K562 (cell line): Measurements from ENCODE around the gene KCND2. TPM values are rescaled to one million over a fixed set of nuclear protein-coding genes. Genes with fewer than 3 reads are reported as not detected.

Source experiments
- ATAC-seq: fragments of 200-7000 bp; cut with Tn5 transposase; 3 replicates; pipeline ENCODE4 v1.9.1; 2020; ENCODE audit warnings: moderate library complexity
- BruUV-seq: library from RNA; stranded (reverse); fragments of 400-500 nt; replicated peaks from 2 replicates; lab custom pipeline; 2021; lab: Mats Ljungman, UMichigan
- CTCF ChIA-PET: fragments of 300-600 bp; formaldehyde crosslinking; extraction: SDS; loops from one replicate; lab custom pipeline; 2021; ENCODE audit warnings: low intra/inter-chr PET ratio; lab: Yijun Ruan, JAX
- POLR2A ChIA-PET: fragments of 300-600, 350-650 bp; sonication (Branson Sonifier 250); formaldehyde crosslinking; extraction: SDS; loops from one replicate; lab custom pipeline; 2021; ENCODE audit warnings: antibody characterized with exemption, inconsistent platforms; lab: Yijun Ruan, JAX
- DNase-seq, 4 experiments: peaks; one replicate each; pipeline versions ENCODE4 v3.0.0 to v3.0.0-alpha.2; 2011 to 2018; ENCODE audit warnings: low spot score in 3 of 4, mixed read lengths in 3 of 4; ENCODE audit errors: extremely low read depth in 1 of 4
- FAIRE-seq: peaks from 2 replicates; lab custom pipeline; 2011; peaks lifted over from hg19 to GRCh38; lab: Jason Lieb, UNC
- H2AFZ ChIP-seq: 2 replicates; pipeline ENCODE4 v1.6.0; 2011; ENCODE audit warnings: low read depth, low read length, control low read depth, inconsistent platforms
- H3K27ac ChIP-seq: fragments of 200-600 bp; 3 replicates; pipeline ENCODE4 v1.8.0; 2011; ENCODE audit warnings: low read depth, mild to moderate bottlenecking, control low read depth, inconsistent platforms, low read length, moderate library complexity, mixed read lengths; ENCODE audit errors: extremely low read depth
- H3K27me3 ChIP-seq, 2 experiments: fragments of 300-600 bp in 1 of 2; 2 replicates in 1 of 2; 3 replicates in 1 of 2; pipeline versions ENCODE4 v1.6.0 to v1.8.0; 2011; ENCODE audit warnings: inconsistent platforms in 2 of 2, low read length in 2 of 2, mild to moderate bottlenecking in 1 of 2, mixed read lengths in 1 of 2, moderate library complexity in 1 of 2; ENCODE audit not compliant: control insufficient read depth in 2 of 2, insufficient read depth in 2 of 2
- H3K36me3 ChIP-seq: fragments of 300-600 bp; 3 replicates; pipeline ENCODE4 v1.8.0; 2011; ENCODE audit warnings: mild to moderate bottlenecking, low read length, inconsistent platforms; ENCODE audit not compliant: control insufficient read depth, insufficient read depth
- H3K4me1 ChIP-seq, 2 experiments: fragments of 200-600 bp in 1 of 2; replicated peaks in 1 of 2; 2 replicates in 1 of 2; 3 replicates in 1 of 2; pipeline versions ENCODE4 v1.5.1 to v1.8.0; 2011; ENCODE audit warnings: inconsistent platforms in 2 of 2, low read length in 2 of 2, mild to moderate bottlenecking in 1 of 2, mixed read lengths in 1 of 2, moderate library complexity in 1 of 2; ENCODE audit not compliant: control insufficient read depth in 2 of 2, insufficient read depth in 2 of 2
- H3K4me2 ChIP-seq: 2 replicates; pipeline ENCODE4 v1.6.1; 2011; ENCODE audit warnings: low read length, control low read depth, inconsistent platforms, mixed read lengths; ENCODE audit not compliant: insufficient read depth
- H3K4me3 ChIP-seq: fragments of 200-600 bp; sonication (generic), shearing (Covaris generic); 2 replicates; pipeline ENCODE4 v1.5.1; 2016; ENCODE audit warnings: control low read depth, inconsistent platforms
- H3K79me2 ChIP-seq: fragments of 200-600 bp; 3 replicates; pipeline ENCODE4 v1.8.0; 2011; ENCODE audit warnings: low read length, inconsistent platforms; ENCODE audit not compliant: control insufficient read depth, insufficient read depth
- H3K9ac ChIP-seq, 2 experiments: 2 replicates each; pipeline versions ENCODE4 v1.6.0 to v1.6.1; 2011; ENCODE audit warnings: low read depth in 2 of 2, low read length in 2 of 2, control low read depth in 1 of 2, inconsistent platforms in 1 of 2, mild to moderate bottlenecking in 1 of 2, mixed read lengths in 1 of 2; ENCODE audit not compliant: insufficient read depth in 1 of 2
- H3K9me1 ChIP-seq: one replicate; pipeline ENCODE4 v1.6.0; 2011; ENCODE audit warnings: inconsistent platforms, mild to moderate bottlenecking, low read length, moderate library complexity; ENCODE audit not compliant: control insufficient read depth, insufficient read depth
- H3K9me3 ChIP-seq: replicated peaks from 2 replicates; pipeline ENCODE4 v1.5.1; 2011; ENCODE audit warnings: low read depth, low read length, inconsistent platforms; ENCODE audit not compliant: control insufficient read depth, insufficient read depth
- H4K20me1 ChIP-seq: replicated peaks from 2 replicates; pipeline ENCODE4 v1.6.1; 2011; ENCODE audit warnings: low read length, inconsistent platforms, mixed read lengths; ENCODE audit not compliant: control insufficient read depth, insufficient read depth
- CSDE1 ChIP-seq, 2 experiments: fragments of 450-650 bp; IDR thresholded peaks; 2 replicates each; pipeline ENCODE4 v1.6.1; 2016; ENCODE audit warnings: mild to moderate bottlenecking in 1 of 2
- ETV5 ChIP-seq: sonication (generic); formaldehyde crosslinking; IDR thresholded peaks from 2 replicates; pipeline ENCODE4 v1.4.0; 2020; ENCODE audit warnings: low read depth, mild to moderate bottlenecking, missing genetic modification reagents
- HIVEP1 ChIP-seq: fragments of 250-450 bp; sonication (Bioruptor Pico); IDR thresholded peaks from 2 replicates; pipeline ENCODE4 v1.4.0; 2020; ENCODE audit warnings: mild to moderate bottlenecking
- MAFK ChIP-seq: IDR thresholded peaks from 2 replicates; pipeline ENCODE4 v1.6.1; 2011; ENCODE audit warnings: low read length, improper control_type of control experiment
- MBD1 ChIP-seq: fragments of 250-450 bp; sonication (Bioruptor Pico); IDR thresholded peaks from 2 replicates; pipeline ENCODE4 v1.8.0; 2022; ENCODE audit warnings: inconsistent platforms
- NFIX ChIP-seq: fragments of 250-450 bp; sonication (Bioruptor Pico); IDR thresholded peaks from 2 replicates; pipeline ENCODE4 v1.4.0; 2020; ENCODE audit warnings: low read depth, mild to moderate bottlenecking, moderate library complexity
- NR2C2 ChIP-seq, 2 experiments: fragments of 200-800 bp in 1 of 2; sonication (Bioruptor generic) in 1 of 2; sonication (generic) in 1 of 2; formaldehyde crosslinking in 1 of 2; IDR thresholded peaks; 2 replicates each; pipeline versions ENCODE4 v1.6.1 to v1.8.0; 2016 to 2022; ENCODE audit warnings: mild to moderate bottlenecking in 1 of 2, missing compliant biosample characterization in 1 of 2, missing genetic modification characterization in 1 of 2, missing genetic modification reagents in 1 of 2
- RBM15 ChIP-seq: fragments of 200-400 bp; formaldehyde crosslinking; IDR thresholded peaks from 2 replicates; pipeline ENCODE4 v1.6.1; 2018; ENCODE audit warnings: mild to moderate bottlenecking, low read length, moderate library complexity; ENCODE audit not compliant: insufficient read depth
- U2AF1 ChIP-seq: fragments of 200-400 bp; formaldehyde crosslinking; optimal IDR thresholded peaks from 2 replicates; pipeline ENCODE3; 2017; ENCODE audit warnings: mild to moderate bottlenecking, low read depth, low read length, moderate library complexity
- ZNF436 ChIP-seq: fragments of 250-450, 450-650 bp; sonication (Bioruptor Pico); formaldehyde crosslinking; IDR thresholded peaks from 2 replicates; pipeline ENCODE4 v1.7.0; 2020; ENCODE audit warnings: mild to moderate bottlenecking
- ZNF449 ChIP-seq: fragments of 250-450 bp; sonication (Bioruptor Pico); IDR thresholded peaks from 2 replicates; pipeline ENCODE4 v1.8.0; 2022; ENCODE audit warnings: moderate library complexity, mild to moderate bottlenecking, inconsistent platforms
- ZNF655 ChIP-seq: fragments of 250-450 bp; sonication (Bioruptor Pico); IDR thresholded peaks from 2 replicates; pipeline ENCODE4 v1.5.0; 2021
- ZNF785 ChIP-seq: fragments of 250-450 bp; sonication (Bioruptor Pico); IDR thresholded peaks from 2 replicates; pipeline ENCODE4 v1.4.0; 2020; ENCODE audit warnings: mild to moderate bottlenecking
- WGBS: fragments of 100-300 bp; shearing (Covaris generic); methylation state at CpG from one replicate; pipeline ENCODE4 v1.1.6; 2016; ENCODE audit warnings: low coverage, mixed read lengths; ENCODE audit not compliant: insufficient coverage; ENCODE audit errors: missing lambda C conversion rate; 5-methylcytosine and 5-hydroxymethylcytosine counted together
- in situ Hi-C: fragments of 300-500 bp; cut with MboI; formaldehyde crosslinking; loops from 4 replicates; pipeline ENCODE4 v1.15.0; 2018; ENCODE audit warnings: inconsistent platforms, mixed read lengths
- intact Hi-C: fragments of 100-400 bp; cut with micrococcal nuclease; formaldehyde crosslinking; loops from 2 replicates; pipeline ENCODE4 v1.14.2; 2022
- polyA plus RNA-seq, 8 experiments: library from polyadenylated mRNA; depleted of rRNA in 4 of 8; stranded (reverse) in 5 of 8; unstranded in 3 of 8; fragments of >200 nt; fragmentation: Nextera tagmentation in 2 of 8; fragmentation: Illumina TruSeq in 1 of 8; extraction: Ambion mirVana in 2 of 8; extraction: Trizol in 1 of 8; gene quantifications; 2 replicates each; pipeline versions ENCODE4 v1.2.1 to v1.2.3, GENCODE V29; 2011 to 2014; ENCODE audit warnings: inconsistent platforms in 1 of 8, missing spikeins in 1 of 8
- total RNA-seq, 7 experiments: library from RNA; depleted of rRNA in 6 of 7; stranded (reverse); fragments of >200 nt in 6 of 7; fragmentation: Illumina TruSeq in 2 of 7; extraction: Trizol in 2 of 7; gene quantifications; 2 replicates each; pipeline versions ENCODE4 v1.2.1 to v1.2.3, GENCODE V29; 2011 to 2021; ENCODE audit warnings: low replicate concordance in 1 of 7

The KCND2 gene
- total and polyA plus RNA-seq, 9 of the 15 experiments (the other 6 are each of a cell fraction or from before 2014, with no cell fraction given): 0.03 to 0.12 TPM; not detected in 7

GRCh38 chr7:120421151-120421651, 148.2 kb downstream of the KCND2 start:
- no peak for FAIRE-seq
- H4K20me1 ChIP-seq: no peaks in the 10 kb centered on the region

GRCh38 chr7:120431016-120431415, 158.0 kb downstream of the KCND2 start:
- H3K9me3 ChIP-seq: no peaks in the 10 kb centered on the region
- ATAC-seq (no peak), FAIRE-seq (no peak), DNase-seq (no peak)
- in situ Hi-C loops: no loop called here
- POLR2A ChIA-PET: no interaction called here
- BruUV-seq: no TSS peak
- H3K27me3 ChIP-seq: no peaks in the 10 kb centered on the region
- intact Hi-C loops: no loop called here
- CTCF ChIA-PET: no interaction called here
- no peak overlapping the region for H3K27ac ChIP-seq
- WGBS: 3% methylated on average over 1 of the region's 1 CpG
- H3K4me1 ChIP-seq: no peaks in the 10 kb centered on the region
- H3K9me1 ChIP-seq: no peaks in the 10 kb centered on the region
- no peaks in the 10 kb centered on the region for H3K79me2 ChIP-seq
- H3K9ac ChIP-seq: no peak overlapping the region
- no peaks in the 10 kb centered on the region for H4K20me1 ChIP-seq
- no peaks in the 10 kb centered on the region for H3K36me3 ChIP-seq
- H3K4me2 ChIP-seq: no peak overlapping the region
- no peak overlapping the region for H2AFZ ChIP-seq
- H3K4me3 ChIP-seq: no peak overlapping the region
- TF ChIP-seq ETV5 (CRISPR knock-in tag): no peak
- no peak for TF ChIP-seq NFIX (CRISPR knock-in tag)
- no peak for TF ChIP-seq ZNF449 (CRISPR knock-in tag)
- no peak for TF ChIP-seq ZNF785 (CRISPR knock-in tag)
- no peak for TF ChIP-seq MBD1 (CRISPR knock-in tag)
- no peak for TF ChIP-seq CSDE1 (IDR thresholded peaks at IDR 0.05)
- TF ChIP-seq HIVEP1: no peak
- TF ChIP-seq ZNF436 (CRISPR knock-in tag): no peak
- TF ChIP-seq NR2C2 (CRISPR knock-in tag; IDR thresholded peaks at IDR 0.05): no peak
- no peak for TF ChIP-seq NR2C2 (tag; IDR thresholded peaks at IDR 0.05)
- TF ChIP-seq ZNF655 (CRISPR knock-in tag): no peak

More at GRCh38 chr7:120421151-120421651, 148.2 kb downstream of the KCND2 start:
- no peak for DNase-seq
- no TSS peak for BruUV-seq
- H3K9me3 ChIP-seq: no peaks in the 10 kb centered on the region
- no peak overlapping the region for H2AFZ ChIP-seq
- TF ChIP-seq MAFK (no peak), RBM15 (no peak), U2AF1 (no peak)
- ChIA-PET POLR2A (no interaction called here), CTCF (no interaction called here)
- H3K9ac ChIP-seq: no peak overlapping the region
- no peaks in the 10 kb centered on the region for H3K79me2 ChIP-seq
- intact Hi-C loops (no loop called here), in situ Hi-C loops (no loop called here)
- no peak overlapping the region for H3K27ac ChIP-seq
- H3K4me1 ChIP-seq: no peaks in the 10 kb centered on the region
- no peaks in the 10 kb centered on the region for H3K27me3 ChIP-seq
- H3K4me2 ChIP-seq: no peak overlapping the region
- WGBS: 0% methylated on average over 2 of the region's 2 CpGs
- H3K4me3 ChIP-seq: no peak overlapping the region
- H3K36me3 ChIP-seq: no peaks in the 10 kb centered on the region
- no peaks in the 10 kb centered on the region for H3K9me1 ChIP-seq
- no peak for ATAC-seq
